ENCODE measurements around the gene PICK1.

GRCh38 chr22:38109371-38110001 lies 52.3 kb downstream of the PICK1 start:
- TF ChIP-seq CTCF (IDR thresholded peaks at IDR 0.05; ENCODE audit: insufficient read depth, low read depth, low read length) (no peak), EZH2 (IDR thresholded peaks at IDR 0.05; ENCODE audit: insufficient read depth, low read length) (no peak)

Data from astrocyte (in vitro differentiated cells and primary cell).